ENCODE results near the gene ZNF3.

Gene ZNF3

DNA sequence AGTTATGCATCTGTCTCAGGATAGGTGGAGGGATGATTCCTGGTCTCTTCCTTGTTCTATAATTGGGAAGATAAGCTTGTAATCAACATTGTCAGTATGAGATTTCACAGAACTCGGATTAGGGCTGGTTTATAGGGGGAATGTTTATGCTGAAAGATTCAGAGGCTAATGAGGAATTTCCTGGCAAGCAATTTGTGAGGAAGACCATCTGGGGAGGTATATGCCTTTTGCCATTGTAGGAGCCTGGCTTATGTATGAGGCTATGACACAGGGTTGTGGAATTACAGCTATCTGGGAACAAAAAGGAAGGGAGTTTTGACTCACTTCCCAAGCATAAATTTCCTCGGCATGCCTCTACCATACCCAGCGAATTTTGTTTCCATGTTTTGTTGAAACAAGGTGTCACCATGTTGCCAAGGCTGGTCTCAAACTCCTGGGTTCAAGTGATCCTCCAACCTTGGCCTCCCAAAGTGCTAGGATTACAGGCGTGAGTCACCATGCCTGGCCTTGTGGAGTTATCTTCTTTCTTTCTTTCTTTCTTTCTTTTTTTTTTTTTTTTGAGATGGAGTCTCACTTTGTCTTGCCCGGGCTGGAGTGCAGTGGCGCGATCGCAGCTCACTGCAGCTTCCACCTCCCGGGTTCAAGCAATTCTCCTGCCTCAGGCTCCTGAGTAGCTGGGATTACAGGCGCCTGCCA lies 5.7 kb upstream of the ZNF3 start:
- DNase-seq, result no peak

DNA sequence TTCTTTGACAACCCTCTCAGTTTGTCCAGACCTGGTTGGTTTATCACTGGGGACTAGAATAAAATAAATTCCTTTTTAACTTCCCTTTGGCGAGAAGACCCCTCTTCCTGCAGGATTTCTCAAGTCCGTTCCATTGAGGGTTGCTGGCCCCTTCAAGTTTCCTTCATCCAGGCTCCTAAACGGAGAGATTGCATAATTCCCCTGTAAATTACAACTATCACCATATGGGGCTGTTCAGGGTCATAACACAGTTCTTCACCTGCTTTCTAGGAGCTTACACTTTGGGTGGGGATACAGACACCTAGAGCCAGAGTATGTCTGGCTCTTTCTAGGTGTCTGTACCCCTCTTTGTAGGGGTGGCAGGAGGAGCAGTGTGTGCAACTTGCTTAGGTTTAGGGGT lies 4.0 kb upstream of the ZNF3 start:
- DNase-seq, result no peak

DNA sequence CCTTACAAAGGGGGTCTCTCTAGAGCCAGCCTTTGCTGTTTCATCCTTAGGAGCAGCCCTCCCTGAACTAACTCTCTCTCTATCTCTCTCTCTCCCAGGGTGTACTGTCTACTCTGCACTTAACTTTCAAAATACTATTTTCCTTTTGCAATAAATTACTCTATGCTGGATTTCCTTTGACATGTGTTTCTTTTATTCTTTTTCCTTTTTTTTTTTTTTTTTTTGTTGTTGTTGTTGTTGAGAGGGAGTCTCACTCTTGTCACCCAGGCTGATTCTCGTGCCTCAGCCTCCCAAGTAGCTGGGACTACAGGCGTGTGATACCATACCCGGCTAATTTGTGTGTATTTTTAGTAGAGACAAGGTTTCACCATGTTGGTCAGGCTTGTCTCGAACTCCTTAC lies 1.5 kb upstream of the ZNF3 start:
- no peak for DNase-seq

DNA sequence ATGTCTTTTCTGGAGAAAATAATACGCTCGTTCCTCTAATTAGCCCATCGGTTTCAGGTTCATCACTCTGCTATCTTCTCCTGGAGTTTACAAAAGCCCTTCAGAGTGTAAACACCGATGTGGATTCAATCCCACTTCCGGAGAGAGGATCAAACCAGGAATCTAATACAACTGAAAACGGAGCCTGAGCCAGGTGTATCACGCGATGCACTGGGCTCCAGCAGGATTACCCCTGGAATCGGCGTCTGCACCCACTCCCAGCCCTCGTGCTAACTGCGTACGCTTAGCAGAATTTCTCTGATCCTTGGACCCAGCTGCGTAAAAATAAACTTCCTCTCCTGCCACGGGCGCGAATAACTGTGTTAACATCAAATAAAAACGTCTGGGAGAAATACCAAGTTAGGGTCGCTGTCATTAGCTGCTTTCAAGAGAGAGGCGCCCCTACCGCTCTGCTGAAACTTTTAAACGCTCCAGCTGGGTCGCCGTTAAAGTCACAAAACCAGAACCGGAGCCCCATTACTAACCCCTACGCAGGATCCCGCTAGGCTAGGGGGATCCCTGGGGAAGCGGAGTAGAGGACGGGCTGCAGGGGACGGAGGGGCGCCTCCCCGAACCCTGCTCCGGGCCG lies 502 bp downstream of the ZNF3 start:
- no peak for DNase-seq

DNA sequence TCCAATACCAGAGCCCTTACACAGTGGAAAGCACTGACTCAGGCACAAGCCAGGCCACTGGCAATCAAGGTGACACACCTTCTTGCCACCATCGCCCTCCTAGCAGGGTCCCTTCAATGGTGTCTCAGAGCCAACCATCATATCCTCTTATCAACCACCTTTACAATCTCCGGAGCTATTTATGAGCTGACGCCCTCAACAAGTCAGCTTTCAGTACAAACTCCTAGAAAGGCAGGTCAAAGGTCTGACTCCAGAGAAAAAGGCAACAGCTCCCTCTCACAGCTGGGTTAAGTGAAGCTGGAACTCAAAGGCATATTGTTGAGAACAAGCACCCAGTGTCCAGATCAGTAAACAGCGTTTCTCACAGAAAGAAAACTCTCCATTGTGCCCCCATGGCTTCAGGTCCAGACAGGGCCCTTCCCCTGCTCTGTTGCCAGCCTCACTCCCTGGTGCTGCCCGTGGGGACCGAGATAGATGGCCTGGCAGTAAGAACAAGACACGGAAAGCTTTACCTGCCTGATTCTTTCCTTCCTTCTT lies 2.4 kb downstream of the ZNF3 start:
- no peak for DNase-seq

DNA sequence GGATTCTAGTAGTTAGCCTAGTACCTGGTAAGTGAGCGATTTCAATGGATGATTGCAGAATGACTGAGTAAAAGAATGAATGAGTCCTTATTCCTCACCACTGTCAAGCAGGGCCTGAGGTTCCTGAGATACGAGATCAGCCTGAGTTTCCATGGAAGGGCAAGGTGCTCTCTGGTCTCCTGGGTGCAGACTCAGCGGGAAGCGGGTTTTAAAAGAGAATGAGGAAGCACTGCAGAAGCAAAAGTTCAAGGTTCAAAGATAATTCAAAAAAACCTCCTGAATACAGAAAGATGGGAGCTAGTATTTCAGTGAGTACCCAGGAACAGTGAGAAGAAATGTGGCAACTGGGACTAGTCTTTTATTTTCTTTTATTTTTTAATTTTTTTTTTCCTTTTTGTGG lies 4.3 kb downstream of the ZNF3 start:
- DNase-seq, result no peak

DNA sequence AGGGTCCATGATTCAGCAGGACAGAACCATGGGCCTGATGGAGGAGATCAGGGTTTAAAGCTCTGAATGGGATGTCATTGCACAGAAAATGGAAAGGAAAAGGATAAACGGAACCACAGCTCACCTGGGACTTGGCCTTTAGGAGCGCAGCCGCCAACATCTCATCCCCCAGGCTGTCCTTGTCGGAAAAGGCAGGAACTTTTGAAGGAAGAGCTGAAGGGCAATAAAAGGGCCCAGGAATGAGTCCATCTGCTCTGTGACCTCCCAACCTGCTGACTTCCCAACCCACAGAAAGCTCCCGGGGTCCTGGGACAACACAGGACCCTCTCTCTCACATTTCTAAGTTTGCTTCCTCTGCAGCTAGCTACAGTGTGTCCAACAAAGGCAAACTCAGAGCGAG lies 6.1 kb downstream of the ZNF3 start:
- DNase-seq, result no peak

DNA sequence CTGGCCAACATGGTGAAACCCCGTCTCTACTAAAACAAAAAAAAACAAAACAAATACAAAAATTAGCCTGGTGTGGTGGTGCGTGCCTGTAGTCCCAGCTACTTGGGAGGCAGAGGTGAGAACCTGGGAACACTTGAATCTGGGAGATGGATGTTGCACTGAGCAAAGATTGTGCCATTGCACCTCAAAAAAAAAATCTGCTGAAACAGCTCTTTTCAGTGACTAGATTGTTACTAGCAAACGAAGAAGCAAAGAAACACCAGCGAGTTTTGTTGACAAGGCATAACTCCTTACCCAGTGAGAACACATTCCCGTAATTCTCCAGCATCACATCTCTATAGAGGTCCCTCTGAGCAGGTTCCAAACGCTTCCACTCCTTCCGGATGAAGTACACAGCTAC lies 6.7 kb downstream of the ZNF3 start:
- DNase-seq, result no peak

DNA sequence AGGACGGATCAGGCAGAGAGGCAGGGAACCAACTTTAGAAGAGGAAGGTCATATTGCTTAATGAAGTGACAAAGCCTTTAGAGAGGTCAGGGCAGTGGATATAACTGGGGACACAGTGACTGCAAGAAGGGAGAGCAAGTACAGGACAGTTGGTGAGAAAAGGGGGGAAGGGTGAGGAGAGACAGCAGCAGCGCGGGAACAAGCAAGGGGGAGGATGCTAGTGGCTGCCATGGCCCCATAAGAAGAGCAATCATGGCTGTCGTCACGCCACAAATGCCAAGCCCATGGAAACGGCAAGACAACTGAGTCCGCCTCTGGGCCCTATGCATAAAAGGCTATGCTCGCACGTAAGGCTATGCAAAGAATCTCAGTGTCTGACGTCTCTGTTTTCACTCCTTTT lies 9.1 kb downstream of the ZNF3 start:
- DNase-seq, result no peak

DNA sequence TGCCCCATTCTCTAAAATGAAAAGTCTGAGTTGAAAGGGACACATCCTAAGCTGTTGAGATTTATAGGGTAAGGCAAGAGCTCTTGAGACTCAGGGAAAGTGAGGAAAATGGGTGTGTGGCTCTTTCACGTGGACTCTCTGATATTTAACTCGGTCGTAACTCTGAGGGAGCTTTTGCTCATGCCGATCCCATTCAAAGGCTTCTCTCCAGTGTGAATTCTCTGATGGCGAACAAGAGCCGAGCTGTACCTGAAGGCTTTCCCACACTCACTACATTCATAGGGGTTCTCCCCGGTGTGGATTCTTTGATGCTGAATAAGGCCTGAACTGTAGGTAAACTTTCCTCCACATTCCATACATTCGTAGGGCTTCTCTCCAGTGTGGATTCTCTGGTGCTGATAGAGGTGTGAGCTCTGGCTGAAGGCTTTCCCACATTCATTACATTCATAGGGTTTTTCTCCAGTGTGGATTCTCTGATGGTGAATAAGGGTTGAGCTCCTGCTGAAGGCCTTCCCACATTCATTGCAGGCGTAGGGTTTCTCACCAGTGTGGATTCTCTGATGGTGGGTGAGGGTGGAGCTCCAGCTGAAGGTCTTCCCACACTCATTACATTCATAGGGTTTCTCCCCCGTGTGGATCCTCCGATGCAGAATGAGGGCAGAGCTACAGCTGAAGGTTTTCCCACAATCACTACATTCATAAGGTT lies 10.4 kb downstream of the ZNF3 start:
- no peak for DNase-seq

DNA sequence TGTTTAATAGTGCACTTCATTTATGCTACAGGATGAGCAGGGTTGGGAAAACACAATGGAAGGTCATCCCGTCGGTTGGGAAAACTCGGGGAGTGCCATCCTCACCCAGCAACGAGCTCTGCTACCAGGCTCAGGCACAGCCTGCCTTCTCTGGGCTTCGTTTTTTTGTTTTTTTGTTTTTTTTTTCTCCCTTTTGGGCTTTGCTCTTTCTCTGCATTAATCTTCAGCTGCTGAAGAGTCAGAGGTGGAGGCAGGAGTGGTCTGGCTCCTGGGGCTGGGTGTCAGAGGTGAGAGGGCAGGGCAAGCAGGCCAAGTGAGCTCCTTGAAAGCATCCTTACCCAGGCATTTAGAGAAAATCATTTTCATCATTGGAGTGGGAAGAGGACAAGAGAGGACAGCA lies 11.5 kb downstream of the ZNF3 start:
- no peak for DNase-seq

DNA sequence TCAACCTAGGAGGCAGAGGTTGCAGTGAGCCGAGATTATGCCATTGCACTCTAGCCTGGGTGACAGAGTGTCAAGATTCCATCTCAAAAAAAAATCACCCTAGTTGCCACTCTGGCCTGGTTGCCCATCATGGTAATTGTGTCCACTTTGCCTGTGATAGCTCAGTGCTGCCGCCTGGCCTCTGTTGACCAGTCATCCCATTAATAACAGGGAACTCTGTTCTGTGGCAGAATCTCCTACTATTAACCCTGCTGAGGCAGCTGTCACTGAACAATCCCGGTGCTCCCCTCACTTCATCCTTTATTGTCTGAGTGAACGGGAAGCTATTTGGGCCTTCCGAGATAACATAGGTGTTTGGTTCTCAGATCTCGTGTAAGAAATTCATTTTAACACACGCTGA lies 14.6 kb downstream of the ZNF3 start:
- no peak for DNase-seq

DNA sequence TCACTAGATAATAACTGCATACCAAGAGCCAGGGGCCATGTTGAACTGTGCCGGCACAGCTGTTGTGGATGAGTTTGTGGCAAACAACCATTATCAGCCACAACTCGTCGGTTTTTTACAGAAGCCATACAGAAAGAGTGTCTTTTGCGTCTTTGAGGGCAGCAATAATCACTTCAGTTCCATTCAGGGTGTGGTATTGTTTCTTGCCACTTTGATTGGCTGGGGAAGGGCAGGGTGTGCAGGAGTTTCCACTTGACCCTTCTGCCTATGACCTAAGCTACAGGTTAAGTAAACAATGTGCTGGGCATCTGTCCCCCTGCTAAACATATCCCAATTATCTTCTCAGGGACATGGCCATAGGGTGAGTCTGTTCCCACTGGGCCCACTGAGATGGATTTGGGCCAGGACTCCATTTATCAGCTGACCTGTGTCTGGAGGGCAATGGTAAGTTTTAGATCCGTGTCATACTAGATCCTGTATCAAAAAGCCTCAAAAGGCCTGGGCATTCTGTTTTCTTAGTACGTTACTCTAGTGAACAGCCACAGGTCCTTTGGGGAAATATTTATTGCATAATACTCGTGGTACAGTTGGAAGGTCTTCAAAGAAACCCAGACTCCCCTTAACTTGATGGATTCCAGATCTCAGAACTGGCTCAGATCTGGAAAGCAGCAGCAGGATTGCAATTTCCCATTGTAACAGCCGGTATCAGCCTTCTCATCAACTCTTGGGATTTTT lies 15.9 kb downstream of the ZNF3 start:
- no peak for DNase-seq

DNA sequence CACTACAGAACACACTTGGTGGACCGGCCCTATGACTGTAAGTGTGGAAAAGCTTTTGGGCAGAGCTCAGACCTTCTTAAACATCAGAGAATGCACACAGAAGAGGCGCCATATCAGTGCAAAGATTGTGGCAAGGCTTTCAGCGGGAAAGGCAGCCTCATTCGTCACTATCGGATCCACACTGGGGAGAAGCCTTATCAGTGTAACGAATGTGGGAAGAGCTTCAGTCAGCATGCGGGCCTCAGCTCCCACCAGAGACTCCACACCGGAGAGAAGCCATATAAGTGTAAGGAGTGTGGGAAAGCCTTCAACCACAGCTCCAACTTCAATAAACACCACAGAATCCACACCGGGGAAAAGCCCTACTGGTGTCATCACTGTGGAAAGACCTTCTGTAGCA lies 17.4 kb downstream of the ZNF3 start:
- DNase-seq, result no peak

DNA sequence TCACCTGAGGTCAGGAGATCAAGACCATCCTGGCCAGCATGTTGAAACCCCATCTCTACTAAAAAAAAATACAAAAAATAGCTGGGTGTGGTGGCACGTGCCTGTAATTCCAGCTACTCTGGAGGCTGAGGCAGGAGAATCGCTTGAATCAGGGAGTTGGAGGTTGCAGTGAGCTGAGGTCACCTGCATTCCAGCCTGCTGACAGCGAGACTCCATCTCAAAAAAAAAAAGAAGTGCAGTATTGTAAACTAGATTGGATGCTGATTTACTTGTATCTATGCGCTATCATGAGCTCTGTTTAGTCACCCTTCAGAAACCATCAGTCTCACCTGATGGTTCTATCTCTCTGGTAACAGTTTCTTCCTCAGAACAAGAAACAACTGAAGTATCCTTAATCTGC lies 18.1 kb downstream of the ZNF3 start:
- no peak for DNase-seq

DNA sequence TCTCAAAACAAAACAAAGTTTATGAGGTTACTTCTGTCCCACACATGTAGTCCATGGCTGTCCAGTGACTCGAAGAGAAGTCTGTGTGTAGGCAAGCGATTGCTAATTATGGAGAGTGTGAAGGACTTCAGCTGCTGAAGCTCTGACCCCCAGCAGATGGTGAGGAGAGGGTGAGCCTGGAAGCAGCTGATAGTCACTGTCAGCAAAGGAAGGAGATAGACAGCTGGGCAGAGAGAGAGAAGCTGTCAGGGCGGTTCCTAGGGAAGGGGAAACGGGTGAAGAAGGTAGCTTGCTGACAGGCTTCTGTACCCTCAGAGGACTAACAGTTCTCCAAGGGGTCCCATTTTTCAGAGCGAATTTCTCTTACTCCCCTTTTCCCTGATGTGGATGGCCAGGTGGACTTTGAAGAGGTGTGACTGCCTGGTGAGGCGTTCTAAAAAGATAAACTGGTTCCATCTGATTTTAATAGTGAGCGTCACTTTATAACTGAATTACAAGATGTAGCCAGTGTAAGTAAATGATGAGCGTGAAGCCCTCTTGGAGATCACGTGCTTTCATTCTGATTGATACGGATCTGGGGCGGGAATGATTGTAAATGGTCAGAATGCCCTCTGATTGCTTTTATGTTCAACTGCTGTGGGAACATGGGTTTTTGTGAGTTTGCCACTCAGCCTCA lies 19.9 kb downstream of the ZNF3 start:
- DNase-seq, result no peak

DNA sequence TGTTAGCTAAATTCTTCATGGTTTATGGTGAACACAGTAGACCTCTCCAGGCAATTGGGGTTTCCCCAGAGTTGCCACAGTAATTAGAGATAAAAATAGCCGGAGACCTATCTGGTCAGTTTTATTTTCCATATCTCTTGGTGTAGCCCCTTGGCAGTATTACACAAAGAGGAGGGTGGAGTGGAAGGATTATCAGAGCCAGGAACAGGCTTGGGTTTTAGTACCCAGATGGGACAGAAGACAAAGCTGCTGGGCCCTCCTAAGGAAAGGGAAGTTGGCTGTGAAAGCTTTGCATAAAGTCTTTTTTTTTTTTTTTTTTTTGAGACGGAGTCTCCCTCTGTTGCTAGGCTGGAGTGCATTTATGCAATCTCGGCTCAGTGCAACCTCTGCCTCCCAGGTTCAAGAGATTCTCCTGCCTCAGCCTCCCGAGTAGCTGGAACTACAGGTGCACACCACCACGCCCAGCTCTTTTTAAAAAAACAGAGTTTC lies 22.2 kb downstream of the ZNF3 start:
- DNase-seq, result no peak

DNA sequence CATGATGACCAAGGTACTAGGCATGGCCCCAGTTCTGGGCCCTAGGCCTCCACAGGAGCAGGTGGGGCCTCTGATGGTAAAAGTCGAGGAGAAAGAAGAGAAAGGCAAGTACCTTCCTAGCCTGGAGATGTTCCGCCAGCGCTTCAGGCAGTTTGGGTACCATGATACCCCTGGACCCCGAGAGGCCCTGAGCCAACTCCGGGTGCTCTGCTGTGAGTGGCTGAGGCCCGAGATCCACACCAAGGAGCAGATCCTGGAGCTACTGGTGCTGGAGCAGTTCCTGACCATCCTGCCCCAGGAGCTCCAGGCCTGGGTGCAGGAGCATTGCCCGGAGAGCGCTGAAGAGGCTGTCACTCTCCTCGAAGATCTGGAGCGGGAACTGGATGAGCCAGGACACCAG lies 24.5 kb downstream of the ZNF3 start:
- DNase-seq, result no peak

DNA sequence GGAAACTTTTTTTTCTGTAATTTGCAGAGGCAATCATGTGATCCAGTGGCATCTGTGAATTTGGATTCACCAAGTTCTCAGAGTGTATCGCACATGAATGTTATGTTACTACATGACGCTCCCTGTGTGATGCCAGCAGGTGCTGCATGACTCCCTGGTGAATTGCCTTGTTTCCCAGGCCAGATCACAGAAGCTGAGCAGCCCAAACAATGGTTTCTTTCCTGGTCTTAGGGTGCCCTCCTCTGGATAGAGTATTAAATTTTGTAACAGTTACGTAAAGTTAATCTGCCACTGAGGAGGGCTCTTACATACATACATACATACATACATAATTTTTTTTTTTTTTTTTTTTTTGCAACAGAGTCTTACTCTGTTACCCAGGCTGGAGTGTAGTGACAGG lies 28.3 kb downstream of the ZNF3 start:
- no peak for DNase-seq

DNA sequence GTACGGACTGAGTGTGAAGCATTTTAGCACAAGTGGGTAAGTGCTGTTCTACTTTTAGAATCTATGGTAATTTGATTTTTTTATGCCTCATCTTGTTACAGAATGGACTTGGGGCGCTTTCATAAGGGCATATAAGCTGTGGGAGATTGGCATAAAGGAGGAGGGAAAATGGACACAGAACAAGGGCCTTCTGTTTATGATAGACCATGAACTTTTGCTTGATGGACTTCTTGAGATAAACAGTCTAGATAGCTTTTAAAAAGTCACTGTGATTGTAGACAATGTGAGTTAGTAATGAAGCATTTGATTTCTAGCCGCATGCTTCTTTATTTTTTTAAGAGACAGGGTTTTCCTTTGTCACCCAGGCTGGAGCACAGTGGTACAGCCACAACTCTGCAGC lies 29.9 kb downstream of the ZNF3 start:
- DNase-seq, result no peak

DNA sequence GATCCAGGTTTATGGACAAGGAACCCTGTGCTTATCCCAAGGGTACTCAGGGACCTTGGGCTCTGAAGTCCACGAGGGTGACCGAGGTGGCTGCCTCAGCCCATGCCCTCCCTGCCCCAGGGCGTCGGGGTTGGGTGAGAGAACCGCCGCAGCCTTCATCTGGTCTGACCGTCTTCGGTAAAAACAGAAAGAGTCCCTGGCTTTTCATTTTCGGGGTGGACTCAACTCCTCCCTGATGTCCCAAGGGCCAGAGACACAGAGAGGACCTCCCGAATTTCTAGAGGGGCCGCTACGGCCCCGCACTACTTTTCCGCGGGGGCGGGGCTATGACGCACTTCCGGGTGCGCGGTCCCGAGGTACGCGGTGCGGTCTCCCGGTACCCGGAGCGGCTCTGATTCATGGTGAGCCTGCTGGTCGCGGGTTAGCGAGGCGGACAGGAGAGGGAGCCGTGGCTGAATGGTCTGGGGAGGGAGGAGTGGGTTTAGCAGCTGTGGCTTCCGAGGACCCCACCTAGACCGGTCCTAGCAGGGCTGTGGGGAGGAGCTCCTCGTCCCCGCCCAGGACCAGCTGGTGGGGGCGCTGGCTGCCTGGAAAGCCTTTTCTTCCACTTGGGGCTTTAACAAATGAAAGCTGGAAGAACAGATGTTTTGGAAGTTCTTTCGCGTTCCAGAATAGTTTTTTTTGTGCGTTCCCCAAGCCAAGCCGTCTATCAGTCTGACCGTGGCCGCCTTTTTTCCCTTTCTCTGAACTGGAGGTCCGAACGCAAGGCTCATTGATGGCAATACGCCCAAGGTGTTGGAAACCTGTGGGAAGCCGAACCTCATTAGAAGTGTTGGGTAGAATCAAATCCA lies 31.9 kb downstream of the ZNF3 start, which contains the start of gene ZSCAN21:
TSS of gene ZSCAN21 (plus strand) at position 334 of the 851 bp plus-strand sequence. CDS start 7,233 bp downstream, outside the sequence.
- DNase-seq, result peak; percentile 15

DNA sequence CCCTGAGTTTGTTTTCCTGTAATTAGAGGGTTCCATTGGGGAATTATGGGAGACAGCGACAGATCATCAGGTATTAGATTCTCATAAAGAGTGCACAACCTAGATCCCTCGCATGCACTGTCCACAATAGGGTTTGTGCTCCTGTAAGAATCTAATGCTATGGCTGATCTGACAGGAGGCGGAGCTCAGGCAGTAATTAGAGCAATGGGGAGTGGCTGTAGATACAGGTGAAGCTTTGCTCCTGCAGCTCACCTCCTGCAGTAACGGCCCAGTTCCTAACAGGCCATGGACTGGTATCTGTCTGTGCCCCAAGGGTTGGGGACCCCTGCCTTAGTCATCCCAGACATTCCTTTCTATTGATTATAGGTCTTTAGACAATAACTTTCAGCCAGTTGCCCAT lies 32.8 kb downstream of the ZNF3 start:
- no peak for DNase-seq
